HCT116 (cell line): ENCODE data around the gene POLRMT. TPM values are rescaled to one million over a fixed set of nuclear protein-coding genes. Genes with fewer than 3 reads are reported as not detected.
"Not testable (repeated sequence)": the region's sequence is repeated elsewhere in the genome, so short reads cannot be mapped to it uniquely, and the experiment has no call there.

Source experiments
- ATAC-seq: fragments of 200-7000 bp; cut with Tn5 transposase; 2 replicates; pipeline ENCODE4 v1.9.1; 2020; ENCODE audit warnings: mild to moderate bottlenecking, moderate library complexity
- BruUV-seq: library from RNA; stranded (reverse); fragments of 400-500 nt; replicated peaks from 2 replicates; lab custom pipeline; 2021; lab: Mats Ljungman, UMichigan
- CTCF ChIA-PET: fragments of 300-600 bp; sonication (Branson Sonifier 250); formaldehyde crosslinking; loops from one replicate; lab custom pipeline; 2021; ENCODE audit warnings: antibody characterized with exemption; lab: Charles Lee
- POLR2A ChIA-PET: fragments of 300-600, 350-600 bp; sonication (Branson Sonifier 250); formaldehyde crosslinking; loops from one replicate; lab custom pipeline; 2021; ENCODE audit warnings: antibody characterized with exemption; lab: Charles Lee
- RAD21 ChIA-PET, 2 experiments: fragments of 300-600 bp; sonication (Branson Sonifier 250); formaldehyde crosslinking; loops; one replicate each; lab custom pipeline; 2023; ENCODE audit warnings: low total read pairs in 2 of 2; ENCODE audit not compliant: uncharacterized antibody in 2 of 2, unreplicated experiment in 2 of 2, low non-redundant PET in 1 of 2; lab: Charles Lee
- DNase-seq: peaks from one replicate; pipeline ENCODE4 v3.0.0-alpha.2; 2010; ENCODE audit warnings: low read depth, low spot score
- H2AFZ ChIP-seq: fragments of 200-600 bp; shearing (Covaris generic), sonication (generic); 2 replicates; pipeline ENCODE4 v1.6.1; 2017; ENCODE audit warnings: low read depth, mixed run types, mixed read lengths, antibody characterized with exemption, low read length; ENCODE audit not compliant: poor library complexity, severe bottlenecking
- H3K27ac ChIP-seq: 2 replicates; pipeline ENCODE4 v1.5.1; 2012; ENCODE audit warnings: low read depth, low read length
- H3K27me3 ChIP-seq: fragments of 200-600 bp; sonication (generic); 2 replicates; pipeline ENCODE4 v1.6.1; 2016; ENCODE audit warnings: mixed run types, low read length, mixed read lengths; ENCODE audit not compliant: insufficient read depth
- H3K36me3 ChIP-seq, 2 experiments: fragments of 200-500 bp in 1 of 2; fragments of 200-600 bp in 1 of 2; sonication (Bioruptor generic) in 1 of 2; sonication (generic) in 1 of 2; 2 replicates each; pipeline versions ENCODE4 v1.5.1 to v1.6.1; 2014 to 2016; ENCODE audit warnings: low read length in 2 of 2, inconsistent platforms in 1 of 2, mixed read lengths in 1 of 2, mixed run types in 1 of 2; ENCODE audit not compliant: insufficient read depth in 2 of 2, control insufficient read depth in 1 of 2
- H3K4me1 ChIP-seq, 2 experiments: fragments of 200-600 bp in 1 of 2; sonication (generic) in 1 of 2; 2 replicates each; pipeline versions ENCODE4 v1.5.1 to v1.6.1; 2012 to 2017; ENCODE audit warnings: low read length in 2 of 2, inconsistent platforms in 1 of 2, mild to moderate bottlenecking in 1 of 2, mixed read lengths in 1 of 2, mixed run types in 1 of 2, moderate library complexity in 1 of 2; ENCODE audit not compliant: insufficient read depth in 2 of 2, control insufficient read depth in 1 of 2
- H3K4me2 ChIP-seq: fragments of 200-600 bp; sonication (generic); 2 replicates; pipeline ENCODE4 v1.6.1; 2017; ENCODE audit warnings: mixed run types, low read length, mixed read lengths
- H3K4me3 ChIP-seq, 2 experiments: fragments of 200-600 bp in 1 of 2; sonication (generic) in 1 of 2; replicated peaks in 1 of 2; 2 replicates each; pipeline ENCODE4 v1.5.1; 2011 to 2016; ENCODE audit warnings: low read length in 2 of 2, control low read depth in 1 of 2, low read depth in 1 of 2, mild to moderate bottlenecking in 1 of 2, mixed read lengths in 1 of 2, mixed run types in 1 of 2
- H3K79me2 ChIP-seq: fragments of 200-600 bp; sonication (generic); 2 replicates; pipeline ENCODE4 v1.6.1; 2017; ENCODE audit warnings: mild to moderate bottlenecking, mixed run types, low read length, moderate library complexity, mixed read lengths; ENCODE audit not compliant: insufficient read depth
- H3K9ac ChIP-seq: fragments of 200-600 bp; sonication (generic); 2 replicates; pipeline ENCODE4 v1.6.1; 2016; ENCODE audit warnings: low read length, mixed read lengths
- H3K9me2 ChIP-seq: fragments of 200-600 bp; sonication (generic), shearing (Covaris generic); 2 replicates; pipeline ENCODE4 v1.6.1; 2017; ENCODE audit warnings: mixed run types, mild to moderate bottlenecking, moderate library complexity; ENCODE audit not compliant: insufficient read depth
- H3K9me3 ChIP-seq, 2 experiments: fragments of 200-500 bp in 1 of 2; fragments of 200-600 bp in 1 of 2; sonication (Bioruptor generic) in 1 of 2; sonication (generic) in 1 of 2; 2 replicates each; pipeline ENCODE4 v1.6.1; 2014 to 2017; ENCODE audit warnings: low read length in 2 of 2, mixed read lengths in 2 of 2, inconsistent platforms in 1 of 2, low read depth in 1 of 2, mild to moderate bottlenecking in 1 of 2, mixed run types in 1 of 2, moderate library complexity in 1 of 2; ENCODE audit not compliant: control insufficient read depth in 1 of 2, insufficient read depth in 1 of 2
- H4K20me1 ChIP-seq: fragments of 200-600 bp; sonication (generic), shearing (Covaris generic); 2 replicates; pipeline ENCODE4 v1.6.1; 2017; ENCODE audit warnings: mixed run types, mild to moderate bottlenecking, moderate library complexity; ENCODE audit not compliant: insufficient read depth
- CBX3 ChIP-seq: IDR thresholded peaks from 2 replicates; pipeline ENCODE4 v1.6.1; 2012; ENCODE audit warnings: low read depth
- CEBPB ChIP-seq: IDR thresholded peaks from 2 replicates; pipeline ENCODE4 v1.6.1; 2012; ENCODE audit warnings: low read depth
- ELF1 ChIP-seq: IDR thresholded peaks from 2 replicates; pipeline ENCODE4 v1.6.1; 2012; ENCODE audit warnings: low read depth, borderline replicate concordance
- EZH2 ChIP-seq: fragments of 200-600 bp; sonication (generic); IDR thresholded peaks from 2 replicates; pipeline ENCODE4 v1.6.1; 2017; ENCODE audit warnings: antibody characterized with exemption, mixed run types
- EZH2phosphoT487 ChIP-seq: fragments of 200-600 bp; IDR thresholded peaks from 2 replicates; pipeline ENCODE4 v1.6.1; 2018; ENCODE audit warnings: antibody characterized with exemption, borderline replicate concordance
- POLR2A ChIP-seq: IDR thresholded peaks from 2 replicates; pipeline ENCODE4 v1.7.0; 2011; ENCODE audit warnings: borderline replicate concordance; ENCODE audit not compliant: insufficient read depth, insufficient read length; ENCODE audit errors: extremely low read depth
- SIN3A ChIP-seq: IDR thresholded peaks from 2 replicates; pipeline ENCODE4 v1.6.1; 2012; ENCODE audit warnings: low read depth
- SRF ChIP-seq: IDR thresholded peaks from 2 replicates; pipeline ENCODE4 v1.6.1; 2012; ENCODE audit warnings: low read depth
- ZFX ChIP-seq: fragments of 450-650 bp; IDR thresholded peaks from 2 replicates; pipeline ENCODE4 v1.6.1; 2017
- ZNF274 ChIP-seq: fragments of 200-500 bp; sonication (Bioruptor generic); IDR thresholded peaks from 2 replicates; pipeline ENCODE4 v1.6.1; 2014; ENCODE audit warnings: mild to moderate bottlenecking, low read depth, low read length, inconsistent platforms
- intact Hi-C: fragments of 100-400 bp; cut with micrococcal nuclease; formaldehyde crosslinking; loops from 2 replicates; pipeline ENCODE4 v1.10.0; 2022
- total RNA-seq: library from RNA; stranded (reverse); gene quantifications from one replicate; pipeline ENCODE4 v1.2.1, GENCODE V29; 2021; ENCODE audit not compliant: unreplicated experiment
- TF ChIP-seq, protein P1 (sequence below): IDR thresholded peaks from 2 replicates; pipeline ENCODE4 v1.6.1; 2012
- TF ChIP-seq, protein P2 (sequence below), 3 experiments: fragments of 200-600 bp in 1 of 3; sonication (generic) in 1 of 3; IDR thresholded peaks in 2 of 3; conservative IDR thresholded peaks in 1 of 3; 2 replicates each; pipeline ENCODE4 v1.5.1; 2012 to 2017; ENCODE audit warnings: low read depth in 2 of 3, low read length in 2 of 3, antibody characterized with exemption in 1 of 3, borderline replicate concordance in 1 of 3, control low read depth in 1 of 3, mild to moderate bottlenecking in 1 of 3, mixed read lengths in 1 of 3, mixed run types in 1 of 3, moderate library complexity in 1 of 3; ENCODE audit not compliant: insufficient read depth in 1 of 3

Gene POLRMT
- total RNA-seq, 1 experiment from 2014 or later: 138 TPM

DNA sequence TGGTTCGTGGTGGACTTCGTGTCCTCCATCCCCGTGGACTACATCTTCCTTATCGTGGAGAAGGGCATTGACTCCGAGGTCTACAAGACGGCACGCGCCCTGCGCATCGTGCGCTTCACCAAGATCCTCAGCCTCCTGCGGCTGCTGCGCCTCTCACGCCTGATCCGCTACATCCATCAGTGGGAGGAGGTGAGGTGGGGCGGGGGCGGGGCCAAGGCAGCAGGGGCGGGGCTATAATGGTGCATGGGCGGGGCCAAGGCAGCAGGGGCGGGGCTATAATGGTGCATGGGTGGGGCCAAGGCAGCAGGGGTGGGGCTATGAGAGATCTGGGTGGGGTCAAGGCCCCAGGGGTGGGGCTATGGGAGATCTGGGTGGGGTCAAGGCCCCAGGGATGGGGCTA lies 29.6 kb downstream of the POLRMT start:
- RAD21 ChIA-PET, H3K36me3 ChIP-seq, H2AFZ ChIP-seq, DNase-seq, H3K9me2 ChIP-seq, H3K4me2 ChIP-seq, BruUV-seq, H3K4me1 ChIP-seq, H3K9me3 ChIP-seq, H3K4me3 ChIP-seq, H3K27me3 ChIP-seq, H4K20me1 ChIP-seq, POLR2A ChIA-PET, CTCF ChIA-PET, H3K27ac ChIP-seq, H3K9ac ChIP-seq, intact Hi-C loops, H3K79me2 ChIP-seq: not testable (repeated sequence)
- peak; percentile 43; the same call in 1 of the 2 replicates for ATAC-seq

DNA sequence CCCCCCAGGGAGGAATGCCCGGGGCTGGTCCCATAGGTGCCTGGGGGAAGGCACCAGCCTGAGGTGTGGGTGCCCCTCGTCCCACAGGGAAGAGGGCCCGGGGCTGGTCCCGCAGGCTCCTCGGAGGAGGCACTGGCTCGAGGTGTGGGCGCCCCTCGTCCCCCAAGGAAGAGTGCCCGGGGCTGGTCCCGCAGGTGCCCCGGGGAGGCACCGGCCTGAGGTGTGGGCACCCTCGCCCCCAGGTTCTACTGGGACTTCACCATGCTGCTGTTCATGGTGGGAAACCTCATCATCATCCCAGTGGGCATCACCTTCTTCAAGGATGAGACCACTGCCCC lies 30.1 kb downstream of the POLRMT start:
- RAD21 ChIA-PET, H3K4me1 ChIP-seq, H3K27me3 ChIP-seq, H3K79me2 ChIP-seq, DNase-seq, H3K9me3 ChIP-seq, H3K27ac ChIP-seq, ATAC-seq, H3K4me2 ChIP-seq, intact Hi-C loops, POLR2A ChIA-PET, H2AFZ ChIP-seq, BruUV-seq, H3K9ac ChIP-seq, H4K20me1 ChIP-seq, H3K4me3 ChIP-seq, CTCF ChIA-PET, H3K9me2 ChIP-seq, H3K36me3 ChIP-seq: not testable (repeated sequence)

DNA sequence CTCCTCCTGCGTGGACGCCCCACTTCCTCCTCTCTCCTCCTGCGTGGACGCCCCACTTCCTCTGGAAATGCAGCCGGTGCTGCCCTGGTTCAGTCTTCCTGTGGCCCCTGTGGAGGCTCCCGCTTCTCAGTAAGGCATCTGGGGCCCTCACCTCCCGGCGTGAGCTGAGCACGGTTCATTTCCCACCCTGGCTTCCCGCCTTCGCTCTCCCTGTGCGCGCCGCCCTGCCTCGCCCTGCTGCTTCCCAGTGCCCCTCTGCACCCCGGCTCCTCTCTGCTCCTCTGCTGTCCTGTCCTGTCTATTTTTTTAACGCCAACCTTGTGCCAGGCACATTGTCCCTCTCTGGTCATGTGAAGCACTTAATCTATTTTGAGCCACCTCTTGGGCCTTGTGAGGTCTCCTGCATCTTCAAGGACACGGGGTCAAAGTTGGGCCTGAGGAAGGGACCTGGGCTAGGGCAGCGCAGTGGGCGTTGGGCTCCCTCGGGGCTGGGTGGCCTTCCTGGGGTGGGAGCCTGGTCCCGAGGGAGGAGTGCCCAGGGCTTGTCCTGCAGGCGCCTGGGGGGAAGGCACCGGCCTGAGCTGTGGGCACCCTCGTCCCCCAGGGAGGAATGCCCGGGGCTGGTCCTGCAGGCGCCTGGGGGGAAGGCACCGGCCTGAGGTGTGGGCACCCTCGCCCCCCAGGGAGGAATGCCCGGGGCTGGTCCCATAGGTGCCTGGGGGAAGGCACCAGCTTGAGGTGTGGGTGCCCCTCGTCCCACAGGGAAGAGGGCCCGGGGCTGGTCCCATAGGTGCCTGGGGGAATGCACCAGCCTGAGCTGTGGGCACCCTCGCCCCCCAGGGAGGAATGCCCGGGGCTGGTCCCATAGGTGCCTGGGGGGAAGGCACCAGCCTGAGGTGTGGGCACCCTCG lies 30.7 kb downstream of the POLRMT start:
- ChIA-PET CTCF (no interaction called here), POLR2A (no interaction called here)
- BruUV-seq: no TSS peak
- TF ChIP-seq CBX3 (no peak), EZH2 (no peak), ZNF274 (no peak), SRF (no peak), POLR2A (no peak), ELF1 (no peak), EZH2phosphoT487 (no peak), ZFX (no peak), SIN3A (no peak), CEBPB (no peak)
- TF ChIP-seq, protein P1, sequence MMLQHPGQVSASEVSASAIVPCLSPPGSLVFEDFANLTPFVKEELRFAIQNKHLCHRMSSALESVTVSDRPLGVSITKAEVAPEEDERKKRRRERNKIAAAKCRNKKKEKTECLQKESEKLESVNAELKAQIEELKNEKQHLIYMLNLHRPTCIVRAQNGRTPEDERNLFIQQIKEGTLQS: no peak
- TF ChIP-seq, protein P2, sequence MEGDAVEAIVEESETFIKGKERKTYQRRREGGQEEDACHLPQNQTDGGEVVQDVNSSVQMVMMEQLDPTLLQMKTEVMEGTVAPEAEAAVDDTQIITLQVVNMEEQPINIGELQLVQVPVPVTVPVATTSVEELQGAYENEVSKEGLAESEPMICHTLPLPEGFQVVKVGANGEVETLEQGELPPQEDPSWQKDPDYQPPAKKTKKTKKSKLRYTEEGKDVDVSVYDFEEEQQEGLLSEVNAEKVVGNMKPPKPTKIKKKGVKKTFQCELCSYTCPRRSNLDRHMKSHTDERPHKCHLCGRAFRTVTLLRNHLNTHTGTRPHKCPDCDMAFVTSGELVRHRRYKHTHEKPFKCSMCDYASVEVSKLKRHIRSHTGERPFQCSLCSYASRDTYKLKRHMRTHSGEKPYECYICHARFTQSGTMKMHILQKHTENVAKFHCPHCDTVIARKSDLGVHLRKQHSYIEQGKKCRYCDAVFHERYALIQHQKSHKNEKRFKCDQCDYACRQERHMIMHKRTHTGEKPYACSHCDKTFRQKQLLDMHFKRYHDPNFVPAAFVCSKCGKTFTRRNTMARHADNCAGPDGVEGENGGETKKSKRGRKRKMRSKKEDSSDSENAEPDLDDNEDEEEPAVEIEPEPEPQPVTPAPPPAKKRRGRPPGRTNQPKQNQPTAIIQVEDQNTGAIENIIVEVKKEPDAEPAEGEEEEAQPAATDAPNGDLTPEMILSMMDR (IDR thresholded peaks at IDR 0.05 in 2 of 3, conservative IDR thresholded peaks at IDR 0.05 in 1 of 3; ENCODE audit: borderline replicate concordance in 1 of 3, insufficient read depth in 1 of 3, low read depth in 2 of 3, low read length in 2 of 3): no peak

More for the DNA sequence above, 30.7 kb downstream of the POLRMT start:
- H2AFZ ChIP-seq: no peak overlapping the region
- H3K4me1 ChIP-seq: no peaks in the 10 kb centered on the region
- no peak overlapping the region for H3K4me2 ChIP-seq
- H3K36me3 ChIP-seq: no peaks in the 10 kb centered on the region
- no peak overlapping the region for H3K4me3 ChIP-seq
- no peak overlapping the region for H3K27ac ChIP-seq
- ATAC-seq (no peak), DNase-seq (no peak)
- no peaks in the 10 kb centered on the region for H4K20me1 ChIP-seq
- peaks cover 0 to 10% of the 10 kb centered on the region in 2 experiments; a peak in 1 of 4 replicates for H3K9me3 ChIP-seq
- no peaks in the 10 kb centered on the region for H3K27me3 ChIP-seq
- no peaks in the 10 kb centered on the region for H3K9me2 ChIP-seq
- no peaks in the 10 kb centered on the region for H3K79me2 ChIP-seq
- H3K9ac ChIP-seq: no peak overlapping the region
- intact Hi-C loops: no loop called here
- RAD21 ChIA-PET: no interaction called here
